GM12878 (cell line): Measurements from ENCODE around the gene MMRN2. TPM values are rescaled to one million over a fixed set of nuclear protein-coding genes. Genes with fewer than 3 reads are reported as not detected.

Experiments used
- BACH1 ChIP-seq: fragments of 450-650 bp; IDR thresholded peaks from 2 replicates; pipeline ENCODE4 v1.6.1; 2017; ENCODE audit warnings: mild to moderate bottlenecking, borderline replicate concordance
- CBFB ChIP-seq: IDR thresholded peaks from 2 replicates; pipeline ENCODE4 v1.6.1; 2016; ENCODE audit warnings: antibody characterized with exemption, low read depth
- CREM ChIP-seq: IDR thresholded peaks from 2 replicates; pipeline ENCODE4 v1.6.1; 2014; ENCODE audit warnings: antibody characterized with exemption, low read depth
- GATAD2B ChIP-seq: fragments of 450-650 bp; conservative IDR thresholded peaks from 2 replicates; pipeline ENCODE4 v1.6.1; 2017; ENCODE audit warnings: low read depth, mild to moderate bottlenecking, moderate library complexity
- HCFC1 ChIP-seq: fragments of 150-350 bp; IDR thresholded peaks from 2 replicates; pipeline ENCODE4 v1.6.1; 2014; ENCODE audit warnings: low read length
- IKZF1 ChIP-seq: fragments of 450-650 bp; conservative IDR thresholded peaks from 2 replicates; pipeline ENCODE4 v1.6.1; 2017; ENCODE audit warnings: antibody characterized with exemption, mild to moderate bottlenecking
- KAT2A ChIP-seq: conservative IDR thresholded peaks from 2 replicates; pipeline ENCODE4 v1.6.1; 2011; ENCODE audit warnings: low read depth, low read length; ENCODE audit not compliant: control insufficient read depth
- MTA2 ChIP-seq: fragments of 450-650 bp; IDR thresholded peaks from 2 replicates; pipeline ENCODE4 v1.6.1; 2016; ENCODE audit warnings: low read depth, mild to moderate bottlenecking, moderate library complexity
- MYB ChIP-seq: fragments of 150-350 bp; IDR thresholded peaks from 2 replicates; pipeline ENCODE4 v1.6.1; 2014; ENCODE audit warnings: mild to moderate bottlenecking, low read depth, low read length, borderline replicate concordance
- PAX5 ChIP-seq: IDR thresholded peaks from 2 replicates; pipeline ENCODE4 v1.6.1; 2011; ENCODE audit warnings: low read depth, low read length, borderline replicate concordance
- RAD21 ChIP-seq: IDR thresholded peaks from 2 replicates; pipeline ENCODE4 v1.6.1; 2011; ENCODE audit warnings: mild to moderate bottlenecking, low read depth, low read length, moderate library complexity; ENCODE audit not compliant: insufficient read depth
- RFX5 ChIP-seq: IDR thresholded peaks from 2 replicates; pipeline ENCODE4 v1.6.1; 2011; ENCODE audit warnings: low read depth, low read length, improper control_type of control experiment
- SREBF1 ChIP-seq: IDR thresholded peaks from 2 replicates; pipeline ENCODE4 v1.6.1; 2012; ENCODE audit warnings: mild to moderate bottlenecking, low read length
- SREBF2 ChIP-seq: IDR thresholded peaks from 2 replicates; pipeline ENCODE4 v1.6.1; 2012; ENCODE audit warnings: mild to moderate bottlenecking, low read length
- TBL1XR1 ChIP-seq: IDR thresholded peaks from 2 replicates; pipeline ENCODE4 v1.6.1; 2012; ENCODE audit warnings: low read depth, low read length, improper control_type of control experiment
- ZBED1 ChIP-seq: IDR thresholded peaks from 2 replicates; pipeline ENCODE4 v1.6.1; 2016; ENCODE audit warnings: borderline replicate concordance
- ZNF24 ChIP-seq: fragments of 450-650 bp; IDR thresholded peaks from 2 replicates; pipeline ENCODE4 v1.6.1; 2017; ENCODE audit warnings: antibody characterized with exemption, mild to moderate bottlenecking
- polyA plus RNA-seq, 11 experiments: library from polyadenylated mRNA; depleted of rRNA in 4 of 11; unstranded in 6 of 11; stranded (reverse) in 5 of 11; fragments of >200 nt; fragmentation: Nextera tagmentation in 4 of 11; fragmentation: Illumina TruSeq in 1 of 11; extraction: Ambion mirVana in 4 of 11; extraction: Trizol in 1 of 11; gene quantifications; 1 replicate in 1 of 11; 2 replicates in 10 of 11; pipeline versions ENCODE4 v1.2.1 to v1.2.3, GENCODE V29; 2011 to 2016; ENCODE audit warnings: inconsistent platforms in 2 of 11, missing spikeins in 2 of 11, low read depth in 1 of 11
- total RNA-seq, 4 experiments: library from RNA; depleted of rRNA in 3 of 4; stranded (reverse); fragments of >200 nt in 3 of 4; fragmentation: Illumina TruSeq in 1 of 4; extraction: Trizol in 1 of 4; gene quantifications; 2 replicates each; pipeline versions ENCODE4 v1.2.1 to v1.2.3, GENCODE V29; 2013 to 2021
- TF ChIP-seq, protein P1 (sequence below): fragments of 450-650 bp; IDR thresholded peaks from 2 replicates; pipeline ENCODE4 v1.6.1; 2017; ENCODE audit warnings: mild to moderate bottlenecking, low read depth, inconsistent platforms; ENCODE audit not compliant: poor library complexity, severe bottlenecking
- TF ChIP-seq, protein P2 (sequence below): fragments of 450-650 bp; IDR thresholded peaks from 2 replicates; pipeline ENCODE4 v1.6.1; 2016; ENCODE audit warnings: mild to moderate bottlenecking
- TF ChIP-seq, protein P3 (sequence below): IDR thresholded peaks from 2 replicates; pipeline ENCODE4 v1.6.1; 2012; ENCODE audit warnings: improper control_type of control experiment, low read depth, low read length; ENCODE audit not compliant: insufficient replicate concordance
- TF ChIP-seq, protein P4 (sequence below): IDR thresholded peaks from 2 replicates; pipeline ENCODE4 v1.6.1; 2012; ENCODE audit warnings: low read depth, low read length, improper control_type of control experiment

MMRN2 gene
- total and polyA plus RNA-seq, 10 of the 15 experiments (the other 5 are each of a cell fraction or from before 2014, with no cell fraction given), result 0.09 to 1.0 (median 0.54) TPM; not detected in 3

DNA sequence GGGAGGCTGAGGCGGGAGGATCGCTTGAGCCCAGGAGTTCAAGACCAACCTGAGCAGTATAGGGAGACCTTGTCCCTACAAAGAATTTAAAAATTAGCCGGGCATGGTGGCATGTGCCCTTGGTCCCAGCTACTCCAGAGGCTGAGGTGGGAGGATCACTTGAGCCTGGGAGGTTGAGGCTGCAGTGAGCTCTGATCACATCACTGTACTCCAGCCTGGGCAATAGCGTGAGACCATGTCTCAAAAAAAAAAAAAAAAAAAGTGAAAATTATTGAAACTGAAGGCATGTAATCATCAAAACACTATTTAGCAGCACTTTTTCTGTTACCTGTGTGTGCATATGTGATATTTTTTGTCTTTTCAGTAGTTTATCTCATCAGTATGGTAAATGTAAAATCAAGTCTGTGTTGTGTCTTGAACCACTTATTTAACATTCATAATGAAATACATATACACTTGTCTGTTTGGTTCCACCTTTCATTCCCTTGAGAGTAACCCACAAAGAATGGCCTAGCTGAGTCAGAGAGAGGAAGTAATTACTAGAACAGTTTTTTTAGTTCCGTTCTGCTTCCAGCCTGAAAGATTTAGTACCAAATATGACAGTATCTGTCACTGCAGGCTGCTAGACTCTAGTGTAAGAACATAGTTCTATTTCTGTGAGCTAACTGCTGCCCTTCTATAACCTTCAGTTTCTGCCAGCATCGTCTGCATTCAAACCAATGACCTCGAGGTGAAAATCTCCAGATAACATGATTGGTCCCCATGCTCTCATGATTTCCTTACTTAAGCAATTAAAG, 68.6 kb downstream of the MMRN2 start (continued):
- TF ChIP-seq, protein P1, sequence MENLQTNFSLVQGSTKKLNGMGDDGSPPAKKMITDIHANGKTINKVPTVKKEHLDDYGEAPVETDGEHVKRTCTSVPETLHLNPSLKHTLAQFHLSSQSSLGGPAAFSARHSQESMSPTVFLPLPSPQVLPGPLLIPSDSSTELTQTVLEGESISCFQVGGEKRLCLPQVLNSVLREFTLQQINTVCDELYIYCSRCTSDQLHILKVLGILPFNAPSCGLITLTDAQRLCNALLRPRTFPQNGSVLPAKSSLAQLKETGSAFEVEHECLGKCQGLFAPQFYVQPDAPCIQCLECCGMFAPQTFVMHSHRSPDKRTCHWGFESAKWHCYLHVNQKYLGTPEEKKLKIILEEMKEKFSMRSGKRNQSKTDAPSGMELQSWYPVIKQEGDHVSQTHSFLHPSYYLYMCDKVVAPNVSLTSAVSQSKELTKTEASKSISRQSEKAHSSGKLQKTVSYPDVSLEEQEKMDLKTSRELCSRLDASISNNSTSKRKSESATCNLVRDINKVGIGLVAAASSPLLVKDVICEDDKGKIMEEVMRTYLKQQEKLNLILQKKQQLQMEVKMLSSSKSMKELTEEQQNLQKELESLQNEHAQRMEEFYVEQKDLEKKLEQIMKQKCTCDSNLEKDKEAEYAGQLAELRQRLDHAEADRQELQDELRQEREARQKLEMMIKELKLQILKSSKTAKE, result peak; percentile 91
- TF ChIP-seq IKZF1 (peak; percentile 64), RAD21 (0 out of 2 replicates have a peak, but pooled peaks have one; percentile 1), HCFC1 (no peak), GATAD2B (no peak), KAT2A (no peak), CBFB (0 out of 2 replicates have a peak, but pooled peaks have one; percentile 18), ZNF24 (no peak), CREM (peak; percentile 62; the same call in 1 of the 2 replicates), SREBF2 (no peak), BACH1 (peak; percentile 57; the same call in 1 of the 2 replicates), SREBF1 (no peak), MTA2 (peak; percentile 82), RFX5 (no peak), TBL1XR1 (no peak), ZBED1 (peak; percentile 80; the same call in 1 of the 2 replicates), PAX5 (peak; percentile 38; the same call in 1 of the 2 replicates), MYB (no peak)
- TF ChIP-seq, protein P2, sequence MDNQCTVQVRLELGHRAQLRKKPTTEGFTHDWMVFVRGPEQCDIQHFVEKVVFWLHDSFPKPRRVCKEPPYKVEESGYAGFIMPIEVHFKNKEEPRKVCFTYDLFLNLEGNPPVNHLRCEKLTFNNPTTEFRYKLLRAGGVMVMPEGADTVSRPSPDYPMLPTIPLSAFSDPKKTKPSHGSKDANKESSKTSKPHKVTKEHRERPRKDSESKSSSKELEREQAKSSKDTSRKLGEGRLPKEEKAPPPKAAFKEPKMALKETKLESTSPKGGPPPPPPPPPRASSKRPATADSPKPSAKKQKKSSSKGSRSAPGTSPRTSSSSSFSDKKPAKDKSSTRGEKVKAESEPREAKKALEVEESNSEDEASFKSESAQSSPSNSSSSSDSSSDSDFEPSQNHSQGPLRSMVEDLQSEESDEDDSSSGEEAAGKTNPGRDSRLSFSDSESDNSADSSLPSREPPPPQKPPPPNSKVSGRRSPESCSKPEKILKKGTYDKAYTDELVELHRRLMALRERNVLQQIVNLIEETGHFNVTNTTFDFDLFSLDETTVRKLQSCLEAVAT, result no peak
- TF ChIP-seq, protein P3, sequence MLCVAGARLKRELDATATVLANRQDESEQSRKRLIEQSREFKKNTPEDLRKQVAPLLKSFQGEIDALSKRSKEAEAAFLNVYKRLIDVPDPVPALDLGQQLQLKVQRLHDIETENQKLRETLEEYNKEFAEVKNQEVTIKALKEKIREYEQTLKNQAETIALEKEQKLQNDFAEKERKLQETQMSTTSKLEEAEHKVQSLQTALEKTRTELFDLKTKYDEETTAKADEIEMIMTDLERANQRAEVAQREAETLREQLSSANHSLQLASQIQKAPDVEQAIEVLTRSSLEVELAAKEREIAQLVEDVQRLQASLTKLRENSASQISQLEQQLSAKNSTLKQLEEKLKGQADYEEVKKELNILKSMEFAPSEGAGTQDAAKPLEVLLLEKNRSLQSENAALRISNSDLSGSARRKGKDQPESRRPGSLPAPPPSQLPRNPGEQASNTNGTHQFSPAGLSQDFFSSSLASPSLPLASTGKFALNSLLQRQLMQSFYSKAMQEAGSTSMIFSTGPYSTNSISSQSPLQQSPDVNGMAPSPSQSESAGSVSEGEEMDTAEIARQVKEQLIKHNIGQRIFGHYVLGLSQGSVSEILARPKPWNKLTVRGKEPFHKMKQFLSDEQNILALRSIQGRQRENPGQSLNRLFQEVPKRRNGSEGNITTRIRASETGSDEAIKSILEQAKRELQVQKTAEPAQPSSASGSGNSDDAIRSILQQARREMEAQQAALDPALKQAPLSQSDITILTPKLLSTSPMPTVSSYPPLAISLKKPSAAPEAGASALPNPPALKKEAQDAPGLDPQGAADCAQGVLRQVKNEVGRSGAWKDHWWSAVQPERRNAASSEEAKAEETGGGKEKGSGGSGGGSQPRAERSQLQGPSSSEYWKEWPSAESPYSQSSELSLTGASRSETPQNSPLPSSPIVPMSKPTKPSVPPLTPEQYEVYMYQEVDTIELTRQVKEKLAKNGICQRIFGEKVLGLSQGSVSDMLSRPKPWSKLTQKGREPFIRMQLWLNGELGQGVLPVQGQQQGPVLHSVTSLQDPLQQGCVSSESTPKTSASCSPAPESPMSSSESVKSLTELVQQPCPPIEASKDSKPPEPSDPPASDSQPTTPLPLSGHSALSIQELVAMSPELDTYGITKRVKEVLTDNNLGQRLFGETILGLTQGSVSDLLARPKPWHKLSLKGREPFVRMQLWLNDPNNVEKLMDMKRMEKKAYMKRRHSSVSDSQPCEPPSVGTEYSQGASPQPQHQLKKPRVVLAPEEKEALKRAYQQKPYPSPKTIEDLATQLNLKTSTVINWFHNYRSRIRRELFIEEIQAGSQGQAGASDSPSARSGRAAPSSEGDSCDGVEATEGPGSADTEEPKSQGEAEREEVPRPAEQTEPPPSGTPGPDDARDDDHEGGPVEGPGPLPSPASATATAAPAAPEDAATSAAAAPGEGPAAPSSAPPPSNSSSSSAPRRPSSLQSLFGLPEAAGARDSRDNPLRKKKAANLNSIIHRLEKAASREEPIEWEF, result no peak
- TF ChIP-seq, protein P4, sequence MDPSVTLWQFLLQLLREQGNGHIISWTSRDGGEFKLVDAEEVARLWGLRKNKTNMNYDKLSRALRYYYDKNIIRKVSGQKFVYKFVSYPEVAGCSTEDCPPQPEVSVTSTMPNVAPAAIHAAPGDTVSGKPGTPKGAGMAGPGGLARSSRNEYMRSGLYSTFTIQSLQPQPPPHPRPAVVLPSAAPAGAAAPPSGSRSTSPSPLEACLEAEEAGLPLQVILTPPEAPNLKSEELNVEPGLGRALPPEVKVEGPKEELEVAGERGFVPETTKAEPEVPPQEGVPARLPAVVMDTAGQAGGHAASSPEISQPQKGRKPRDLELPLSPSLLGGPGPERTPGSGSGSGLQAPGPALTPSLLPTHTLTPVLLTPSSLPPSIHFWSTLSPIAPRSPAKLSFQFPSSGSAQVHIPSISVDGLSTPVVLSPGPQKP, result no peak
